Kidney (tissue), 14 donors: ENCODE data around the gene CHID1. TPM values are rescaled to one million over a fixed set of nuclear protein-coding genes. Genes with fewer than 3 reads are reported as not detected.

Experiments used
- DNase-seq, 5 donors: peaks; one replicate each; pipeline ENCODE4 v3.0.0-alpha.2; 2013 to 2020
- FAIRE-seq: peaks from 2 replicates; lab custom pipeline; 2012; peaks lifted over from hg19 to GRCh38; lab: Jason Lieb, UNC
- H3K27ac ChIP-seq, 2 donors: one replicate each; pipeline ENCODE4 v1.7.0; 2013; ENCODE audit warnings: low read depth in 2 of 2, low read length in 2 of 2, inconsistent platforms in 1 of 2
- H3K27me3 ChIP-seq: one replicate; pipeline ENCODE4 v1.7.1; 2013; ENCODE audit warnings: low read length, inconsistent platforms; ENCODE audit not compliant: control insufficient read depth, insufficient read depth
- H3K36me3 ChIP-seq, 3 donors: one replicate each; pipeline versions ENCODE4 v1.7.0 to v1.7.1; 2013; ENCODE audit warnings: low read length in 3 of 3, control low read depth in 1 of 3, inconsistent platforms in 1 of 3; ENCODE audit not compliant: insufficient read depth in 3 of 3, control insufficient read depth in 2 of 3
- H3K4me1 ChIP-seq, 3 donors: one replicate each; pipeline versions ENCODE4 v1.7.0 to v1.7.1; 2013; ENCODE audit warnings: low read length in 3 of 3, inconsistent platforms in 1 of 3, low read depth in 1 of 3; ENCODE audit not compliant: control insufficient read depth in 2 of 3, insufficient read depth in 2 of 3
- H3K4me3 ChIP-seq, 3 donors: one replicate each; pipeline versions ENCODE4 v1.7.0 to v1.8.1; 2013; ENCODE audit warnings: low read length in 3 of 3, control low read depth in 1 of 3, inconsistent platforms in 1 of 3
- H3K9ac ChIP-seq, 3 donors: one replicate each; pipeline versions ENCODE4 v1.7.0 to v1.7.1; 2013; ENCODE audit warnings: low read length in 3 of 3, control low read depth in 1 of 3, inconsistent platforms in 1 of 3
- H3K9me3 ChIP-seq, 3 donors: one replicate each; pipeline versions ENCODE4 v1.7.0 to v1.7.1; 2013; ENCODE audit warnings: low read length in 3 of 3, control low read depth in 1 of 3, inconsistent platforms in 1 of 3; ENCODE audit not compliant: control insufficient read depth in 2 of 3, insufficient read depth in 1 of 3
- CTCF ChIP-seq: IDR thresholded peaks from 3 replicates; pipeline ENCODE4 v1.5.1; 2012; ENCODE audit warnings: mild to moderate bottlenecking, moderate library complexity, borderline replicate concordance; ENCODE audit not compliant: insufficient read depth; ENCODE audit errors: extremely low read depth
- intact Hi-C: fragments of 100-400 bp; cut with DNase I; formaldehyde crosslinking; loops from one replicate; pipeline ENCODE4 v1.11.1; 2022
- polyA plus RNA-seq: library from polyadenylated mRNA; stranded (reverse); fragments of 350-450 nt; fragmentation: Illumina TruSeq; extraction: RNeasy Lipid Tissue Mini Kit (QIAGEN cat#74804); gene quantifications from one replicate; pipeline ENCODE4 v1.2.3, GENCODE V29; 2014; ENCODE audit warnings: low read depth, low replicate concordance; ENCODE audit not compliant: insufficient read depth
- total RNA-seq: library from RNA; stranded (reverse); fragmentation: NEBNext Ultra II Directional; extraction: Animal tissue kit (Norgen Biotek cat#: 25700); gene quantifications from one replicate; pipeline ENCODE4 v1.2.1, GENCODE V29; 2021
- donor health status: control.
- donor health status: control.
- donor health status: control.
- donor health status: control.
- donor health status: control.
- donor health status: DM: yes; HTN: yes; CAD: no.
- donor health status: Normal renal cell carcinoma (clear cell type).

CHID1 gene
- total and polyA plus RNA-seq, 2 donors from 2014 or later = 82.2 to 128 TPM

DNA sequence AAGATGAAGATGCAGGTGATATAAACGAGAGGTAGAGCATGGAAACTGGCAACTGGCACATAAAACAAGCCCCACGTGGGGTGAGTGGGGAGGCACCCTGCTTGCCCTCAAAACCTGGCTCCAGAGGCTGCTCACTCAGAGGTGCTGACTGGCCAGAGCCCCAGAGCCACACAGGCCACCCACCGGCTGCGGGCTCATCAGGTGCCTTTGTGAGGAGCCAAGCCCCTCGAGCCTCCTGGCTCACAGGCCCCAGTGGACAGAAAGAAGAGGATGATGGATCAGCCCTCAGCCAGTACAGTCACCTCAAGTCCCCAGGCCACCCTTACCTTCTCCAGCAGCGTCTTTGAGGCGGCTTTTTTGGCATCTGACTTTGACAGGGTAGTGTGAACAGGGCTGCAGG, 6.2 kb downstream of the CHID1 start:
- intact Hi-C loops = no loop called here
- no peaks in the 10 kb centered on the region for H3K9me3 ChIP-seq
- no peak for TF ChIP-seq CTCF
- H3K27ac ChIP-seq = no peak overlapping the region
- H3K27me3 ChIP-seq = no peaks in the 10 kb centered on the region
- H3K4me3 ChIP-seq = no peak overlapping the region
- FAIRE-seq (no peak), DNase-seq (no peak)
- H3K4me1 ChIP-seq = peaks cover 0 to under 1% (median 0%) of the 10 kb centered on the region in 3 donors
- peaks cover 4 to 40% (median 28%) of the 10 kb centered on the region in 3 donors for H3K36me3 ChIP-seq
- no peak overlapping the region for H3K9ac ChIP-seq

DNA sequence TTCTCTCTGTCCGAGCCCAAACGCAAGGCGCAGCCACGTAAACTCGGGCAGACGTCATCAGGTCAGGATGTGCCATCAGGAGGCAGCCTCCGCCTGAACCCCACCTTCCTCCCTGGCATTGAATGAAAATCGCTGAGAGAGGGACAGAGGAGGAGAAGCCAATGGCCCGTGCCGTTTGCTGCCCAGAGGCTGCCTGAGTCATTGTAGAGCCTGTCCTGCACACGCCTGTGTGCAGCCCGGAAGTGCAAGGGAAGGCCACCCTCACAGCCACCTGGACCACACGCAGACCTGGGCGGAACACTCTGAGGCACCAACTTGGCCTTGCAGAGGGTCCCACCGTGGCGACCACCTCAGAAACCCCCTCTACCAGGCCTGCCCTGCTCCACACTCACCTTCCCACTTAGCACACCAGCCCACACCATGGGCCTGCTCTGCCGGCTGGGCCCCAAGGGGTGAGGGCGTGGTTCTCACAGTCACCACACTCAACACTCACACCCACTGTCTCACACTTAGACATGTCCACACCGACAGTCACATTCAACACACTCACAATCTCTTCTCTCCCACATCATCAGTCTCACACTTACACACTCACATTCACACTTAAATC, 9.1 kb downstream of the CHID1 start:
- intact Hi-C loops = no loop called here
- Histone ChIP-seq H3K4me3 (no peak overlapping the region), H3K27ac (no peak overlapping the region), H3K27me3 (no peaks in the 10 kb centered on the region), H3K36me3 (peaks cover 4 to 40% (median 28%) of the 10 kb centered on the region in 3 donors), H3K4me1 (no peaks in the 10 kb centered on the region), H3K9ac (no peak overlapping the region), H3K9me3 (no peaks in the 10 kb centered on the region)
- no peak for DNase-seq
- no peak for FAIRE-seq
- TF ChIP-seq CTCF = no peak

DNA sequence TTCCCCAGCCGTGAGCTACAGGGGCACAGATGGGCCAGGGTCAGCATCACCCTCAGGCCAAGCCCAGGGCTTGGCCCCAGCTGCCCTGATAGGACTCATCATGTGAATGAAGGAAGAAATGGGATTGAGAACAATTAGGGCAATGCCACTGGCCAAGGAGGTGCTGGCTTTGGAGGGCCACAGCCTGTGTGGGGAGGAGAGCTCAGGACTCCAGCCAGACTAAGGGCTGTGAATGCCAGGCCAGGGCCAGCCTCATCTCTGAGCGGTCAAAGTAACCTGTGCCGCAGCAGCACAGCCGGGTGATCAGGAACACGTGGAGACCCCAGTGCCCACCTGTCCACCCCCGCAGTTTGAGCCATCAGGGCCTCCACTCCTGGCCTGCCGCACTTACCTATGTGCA, 10.1 kb downstream of the CHID1 start:
- no peak overlapping the region for H3K4me3 ChIP-seq
- FAIRE-seq (no peak), DNase-seq (no peak)
- H3K27ac ChIP-seq = no peak overlapping the region
- H3K27me3 ChIP-seq = no peaks in the 10 kb centered on the region
- TF ChIP-seq CTCF = no peak
- no peaks in the 10 kb centered on the region for H3K4me1 ChIP-seq
- intact Hi-C loops = no loop called here
- H3K9me3 ChIP-seq = no peaks in the 10 kb centered on the region
- peaks cover 4 to 40% (median 28%) of the 10 kb centered on the region in 3 donors for H3K36me3 ChIP-seq
- H3K9ac ChIP-seq = no peak overlapping the region

DNA sequence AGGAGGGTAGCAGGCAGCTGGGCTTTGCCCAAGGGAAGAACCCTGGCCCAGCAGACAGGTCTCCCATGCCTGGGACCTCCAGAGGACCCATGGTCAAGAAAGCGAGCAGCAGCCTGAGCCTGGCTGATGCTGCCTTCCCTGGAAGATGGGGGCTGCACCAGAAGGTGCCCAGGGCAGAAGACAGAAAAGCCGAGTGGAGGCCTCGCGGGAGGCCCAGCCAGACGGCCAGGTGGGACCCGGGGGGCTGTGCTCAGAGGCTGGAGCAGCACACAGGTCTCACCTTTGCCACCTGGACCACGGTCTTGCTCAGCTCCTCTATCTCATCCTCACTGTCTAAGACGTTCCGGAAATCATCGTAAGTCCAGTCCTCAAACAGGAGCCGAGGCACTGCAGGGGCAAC, 10.9 kb downstream of the CHID1 start:
- Histone ChIP-seq H3K9me3 (no peaks in the 10 kb centered on the region), H3K27me3 (no peaks in the 10 kb centered on the region), H3K4me3 (no peak overlapping the region), H3K9ac (no peak overlapping the region), H3K27ac (no peak overlapping the region), H3K4me1 (no peaks in the 10 kb centered on the region), H3K36me3 (peaks cover 4 to 40% (median 28%) of the 10 kb centered on the region in 3 donors)
- intact Hi-C loops = no loop called here
- DNase-seq (no peak), FAIRE-seq (no peak)
- no peak for TF ChIP-seq CTCF
